ENCODE results near the gene OR52B6. TPM values are rescaled to one million over a fixed set of nuclear protein-coding genes. Genes with fewer than 3 reads are reported as not detected.
"Not testable (repeated sequence)": the region's sequence is repeated elsewhere in the genome, so short reads cannot be mapped to it uniquely, and the experiment has no call there.

Gene OR52B6
- total RNA-seq, 1 donor from 2014 or later = not detected

DNA sequence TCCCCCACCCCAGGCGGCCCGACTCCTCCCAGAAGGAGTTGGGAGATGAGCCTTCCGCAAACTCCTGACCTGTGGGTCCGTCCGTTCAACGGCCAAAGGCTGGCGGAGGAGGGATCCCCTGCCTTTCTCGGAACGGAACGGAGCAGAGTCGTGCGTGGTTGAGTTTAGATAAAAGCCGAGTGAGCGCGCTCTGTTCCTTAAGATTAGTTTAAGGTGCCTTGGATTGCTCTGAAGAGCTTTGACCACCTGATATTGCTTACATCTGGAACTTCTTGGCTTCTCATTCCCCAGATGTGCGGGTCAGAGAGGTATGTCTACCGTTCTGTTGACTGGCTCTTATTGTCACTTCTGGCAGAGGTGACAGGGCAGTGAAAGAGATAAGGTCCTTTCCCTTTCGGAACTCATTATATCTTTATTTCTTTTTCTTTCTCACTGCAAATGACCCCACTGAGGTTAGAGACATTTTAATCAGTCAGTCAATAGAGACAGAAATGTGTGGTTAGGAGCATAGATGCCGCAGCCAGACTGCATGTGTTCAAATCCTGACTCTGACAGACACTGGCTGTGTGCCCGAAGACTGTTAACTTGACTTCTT, 16.0 kb downstream of the OR52B6 start, which contains the start of gene TRIM6:
Gene TRIM6, plus strand, starts transcription at position 31 of the 595 bp plus-strand sequence. Its CDS starts 261 bp downstream, at position 292.
- no peak for DNase-seq

DNA sequence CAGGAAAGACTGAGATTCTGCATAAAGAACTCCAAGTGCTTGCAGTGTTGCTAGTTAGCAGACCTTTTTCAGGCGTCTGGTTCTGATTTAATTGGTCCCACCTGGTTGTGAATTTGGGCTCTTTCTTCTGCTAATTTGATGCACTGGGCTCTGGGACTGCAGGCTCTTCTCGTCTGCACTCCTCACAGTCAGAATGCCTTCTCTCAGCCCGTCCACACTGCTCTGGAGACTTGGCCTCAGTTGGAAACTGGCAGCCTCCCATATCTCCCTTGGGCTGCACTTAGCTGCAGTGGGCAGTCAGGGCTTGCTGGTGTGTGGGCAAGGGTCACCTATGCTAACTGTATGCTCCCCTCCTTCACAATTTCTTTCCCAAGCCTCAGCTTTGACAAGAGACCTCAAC, 17.3 kb downstream of the OR52B6 start:
- no peak for DNase-seq

DNA sequence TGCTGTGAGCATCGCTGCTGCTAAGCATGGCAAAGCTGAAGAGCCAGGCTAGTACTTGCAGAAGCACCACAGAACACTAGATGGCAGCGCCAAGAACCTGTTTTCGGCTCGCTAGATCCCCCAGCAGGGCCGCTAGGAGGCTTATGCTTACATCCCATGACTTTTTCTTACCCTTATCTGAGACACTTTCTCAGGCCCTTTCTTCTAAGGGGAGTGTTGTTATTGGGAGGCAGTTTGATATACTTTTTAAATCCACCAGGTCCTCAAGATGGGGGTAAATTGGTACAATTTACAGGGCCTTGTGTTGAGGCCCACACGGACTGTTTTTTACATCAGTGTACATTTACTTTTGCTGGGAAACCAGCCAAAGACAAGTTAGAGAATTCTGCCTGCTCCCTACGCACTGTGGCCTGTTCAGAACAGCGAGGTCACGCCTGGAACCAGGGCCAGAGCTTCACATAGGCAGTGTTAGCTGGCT, 19.7 kb downstream of the OR52B6 start:
- DNase-seq = no peak

DNA sequence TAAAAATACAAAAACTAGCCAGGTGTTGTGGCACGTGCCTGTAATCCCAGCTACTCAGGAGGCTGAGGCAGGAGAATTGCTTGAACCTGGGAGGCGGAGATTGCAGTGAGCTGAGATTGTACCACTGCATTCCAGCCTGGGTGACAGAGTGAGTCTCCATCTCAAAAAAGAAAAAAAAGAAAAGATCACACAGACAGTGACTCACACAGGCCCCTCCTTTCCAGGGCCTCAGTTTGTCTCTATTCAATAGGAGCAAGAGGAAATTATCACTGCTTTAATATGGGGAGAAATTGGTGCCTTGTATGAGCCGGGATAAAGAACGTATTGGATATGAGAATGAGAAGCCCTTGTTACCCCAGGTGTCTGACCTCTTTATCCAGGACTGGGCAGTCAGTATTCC, 22.1 kb downstream of the OR52B6 start:
- not testable (repeated sequence) for DNase-seq

DNA sequence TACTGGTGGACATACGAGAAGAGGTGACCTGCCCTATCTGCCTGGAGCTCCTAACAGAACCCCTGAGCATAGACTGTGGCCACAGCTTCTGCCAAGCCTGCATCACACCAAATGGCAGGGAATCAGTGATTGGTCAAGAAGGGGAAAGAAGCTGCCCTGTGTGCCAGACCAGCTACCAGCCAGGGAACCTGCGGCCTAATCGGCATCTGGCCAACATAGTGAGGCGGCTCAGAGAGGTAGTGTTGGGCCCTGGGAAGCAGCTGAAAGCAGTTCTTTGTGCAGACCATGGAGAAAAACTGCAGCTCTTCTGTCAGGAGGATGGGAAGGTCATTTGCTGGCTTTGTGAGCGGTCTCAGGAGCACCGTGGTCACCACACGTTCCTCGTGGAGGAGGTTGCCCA, 22.6 kb downstream of the OR52B6 start:
- no peak for DNase-seq

DNA sequence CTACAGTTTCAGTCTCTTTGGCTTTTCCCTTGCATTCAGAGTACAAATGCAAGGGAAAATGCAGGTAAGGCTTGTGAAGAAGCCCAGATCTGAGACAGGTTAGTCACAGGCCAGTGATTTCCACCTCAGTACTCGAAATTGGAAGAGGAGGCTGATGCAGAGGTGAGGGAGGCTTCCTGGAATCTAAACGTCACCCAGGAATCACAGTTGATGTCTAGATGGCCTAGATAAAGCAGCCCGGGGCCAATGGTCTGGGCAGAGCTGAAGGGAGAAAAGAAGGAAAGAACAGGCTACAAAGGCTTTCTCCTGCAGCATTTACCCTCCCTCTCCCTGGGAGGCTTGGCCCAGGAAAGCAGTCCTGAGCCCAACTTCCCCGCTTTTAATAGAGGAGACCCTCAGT, 24.2 kb downstream of the OR52B6 start:
- no peak for DNase-seq

DNA sequence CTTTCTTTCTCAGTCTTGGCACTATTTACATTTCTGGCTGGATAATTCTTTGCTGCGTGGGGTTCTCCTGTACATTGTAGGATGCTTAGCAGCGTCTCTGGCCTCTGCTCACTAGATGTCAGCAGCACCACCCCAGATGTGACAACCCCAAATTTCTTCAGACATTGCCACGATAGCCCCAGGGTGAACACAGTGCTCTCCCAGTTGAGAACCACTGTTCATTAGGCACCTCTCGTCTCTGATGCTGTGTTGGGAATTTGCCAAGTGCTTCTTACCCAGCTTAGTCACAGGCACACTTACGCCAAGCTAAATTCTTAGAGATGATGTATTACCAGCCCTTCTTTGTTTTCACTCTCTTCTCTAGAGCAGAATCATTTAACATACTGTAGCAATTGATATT, 25.2 kb downstream of the OR52B6 start:
- DNase-seq = no peak

DNA sequence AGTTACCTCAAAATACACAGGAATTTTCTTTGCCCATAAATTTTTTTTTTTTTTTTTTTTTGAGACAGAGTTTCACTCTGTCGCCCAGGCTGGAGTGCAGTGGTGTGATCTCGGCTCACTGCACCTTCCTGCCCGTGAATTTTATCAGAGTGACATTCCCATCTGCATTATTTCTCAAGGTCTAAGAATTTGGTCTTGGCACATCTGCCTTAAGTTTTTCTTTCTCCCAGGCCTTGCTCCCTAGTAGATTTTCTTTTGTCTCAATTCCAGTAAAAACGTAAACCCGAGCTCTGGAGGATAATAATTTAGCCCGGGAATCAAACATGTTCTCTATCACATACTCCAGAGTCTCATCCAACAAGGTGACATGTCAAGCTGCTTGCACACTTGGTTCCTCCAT, 28.1 kb downstream of the OR52B6 start:
- no peak for DNase-seq

DNA sequence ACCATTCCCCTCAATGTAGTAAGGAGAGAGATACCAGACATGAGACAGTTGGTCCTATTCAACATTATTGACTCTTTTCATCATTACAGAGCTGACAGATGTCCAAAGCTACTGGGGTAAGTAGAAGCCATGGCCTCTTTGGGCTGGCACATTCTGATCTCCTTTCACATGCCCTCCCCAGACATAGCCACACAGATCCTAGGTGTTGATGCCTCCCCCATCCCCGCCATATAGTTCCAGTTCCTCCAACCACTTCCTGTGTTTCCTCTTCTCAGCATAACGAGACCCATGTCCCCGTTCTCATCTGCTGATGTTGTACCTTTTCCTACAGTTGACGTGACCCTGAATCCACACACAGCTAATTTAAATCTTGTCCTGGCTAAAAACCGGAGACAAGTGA, 29.8 kb downstream of the OR52B6 start:
- no peak for DNase-seq

DNA sequence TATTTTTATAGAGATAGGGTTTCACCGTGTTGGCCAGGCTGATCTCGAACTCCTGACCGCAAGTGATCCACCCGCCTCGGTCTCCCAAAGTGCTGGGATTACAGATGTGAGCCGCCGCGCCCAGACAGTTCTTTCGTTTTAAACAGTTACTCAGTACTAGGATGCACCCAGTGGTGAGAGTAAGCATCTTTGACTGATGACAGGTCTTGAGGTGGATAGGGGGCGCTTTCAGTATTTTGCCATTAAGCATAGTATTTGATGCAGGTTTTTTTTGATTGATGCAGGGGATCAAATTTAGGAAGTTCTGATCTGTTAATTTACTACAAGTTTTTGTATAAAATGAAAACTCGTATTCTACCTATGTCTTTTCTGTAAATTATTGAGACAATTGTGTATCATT, 30.9 kb downstream of the OR52B6 start:
- no peak for DNase-seq

DNA sequence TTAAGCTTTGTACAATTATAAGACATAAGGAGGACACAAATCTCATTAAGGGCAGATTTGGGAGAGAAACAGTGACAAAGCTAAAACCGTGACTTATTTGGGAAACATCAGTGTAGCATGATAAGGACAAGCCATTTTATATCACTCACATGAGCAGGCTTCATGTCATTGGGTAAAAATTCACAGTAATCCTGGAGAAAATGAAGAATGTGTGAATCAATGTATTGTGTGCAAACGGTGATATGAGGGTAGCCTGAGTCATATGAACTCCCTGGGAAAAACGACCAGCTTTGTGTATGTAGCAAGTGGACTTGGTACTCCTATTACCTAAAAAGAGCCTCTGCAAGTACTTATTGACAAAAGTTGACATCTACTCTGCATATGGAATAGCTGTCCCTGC, 38.1 kb downstream of the OR52B6 start:
- DNase-seq = no peak

DNA sequence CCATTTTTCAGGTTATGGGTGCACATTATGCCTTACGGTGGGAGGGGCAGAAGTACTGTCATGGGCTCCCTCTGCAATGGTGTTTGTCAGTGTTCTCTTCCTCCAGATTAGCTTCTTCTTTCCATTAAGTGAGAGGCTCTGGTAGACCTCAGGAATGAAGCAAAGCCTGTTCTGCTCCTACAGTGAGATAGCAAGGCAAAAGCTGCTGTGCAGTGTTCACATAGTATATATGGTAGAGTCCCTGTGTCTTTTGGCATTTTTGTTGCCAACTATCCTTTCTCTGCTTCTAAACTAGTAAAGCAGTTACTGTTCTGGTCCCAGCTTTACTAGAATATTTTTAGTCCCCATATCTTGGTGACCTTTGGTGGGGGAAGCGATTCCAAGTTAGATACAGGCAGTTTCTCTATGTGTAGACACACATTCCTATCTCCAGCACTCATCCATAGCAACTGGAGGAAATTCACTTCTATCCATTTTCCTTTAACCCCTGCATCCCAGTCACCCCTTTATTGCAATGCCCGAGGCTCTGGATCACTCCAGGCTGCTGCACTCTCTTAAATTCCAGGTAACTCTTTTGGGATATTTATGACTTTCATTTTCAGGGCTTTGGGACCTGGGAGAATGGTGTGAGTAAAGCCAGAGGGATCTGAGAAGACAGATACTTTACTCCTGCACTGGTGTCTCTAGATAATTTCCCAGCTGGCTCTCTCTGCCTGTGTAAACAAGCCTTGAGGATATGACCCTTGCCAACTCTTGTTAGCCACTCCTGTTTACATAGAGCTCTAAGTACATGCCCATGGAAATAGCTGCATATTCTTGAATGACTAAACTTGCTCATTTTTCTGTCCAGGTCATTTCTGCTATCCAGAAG, 40.2 kb downstream of the OR52B6 start:
- DNase-seq = no peak

DNA sequence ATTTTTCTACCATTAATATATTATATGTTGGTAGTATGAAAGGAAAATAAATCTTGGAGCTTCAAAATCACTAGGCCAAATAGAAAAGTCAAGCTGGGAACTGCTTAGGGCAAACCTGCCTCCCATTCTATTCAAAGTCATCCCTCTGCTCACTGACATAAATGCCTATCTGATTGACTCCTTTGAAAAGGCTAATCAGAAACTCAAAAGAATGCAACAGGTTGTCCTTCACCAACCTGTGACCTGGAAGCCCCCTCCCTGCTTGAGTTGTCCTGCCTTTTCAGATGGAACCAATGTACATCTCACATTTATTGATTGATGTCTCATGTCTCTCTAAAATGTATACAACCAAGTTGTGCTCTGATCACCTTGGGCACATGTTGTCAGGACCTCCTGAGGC, 40.9 kb downstream of the OR52B6 start:
- DNase-seq = no peak

DNA sequence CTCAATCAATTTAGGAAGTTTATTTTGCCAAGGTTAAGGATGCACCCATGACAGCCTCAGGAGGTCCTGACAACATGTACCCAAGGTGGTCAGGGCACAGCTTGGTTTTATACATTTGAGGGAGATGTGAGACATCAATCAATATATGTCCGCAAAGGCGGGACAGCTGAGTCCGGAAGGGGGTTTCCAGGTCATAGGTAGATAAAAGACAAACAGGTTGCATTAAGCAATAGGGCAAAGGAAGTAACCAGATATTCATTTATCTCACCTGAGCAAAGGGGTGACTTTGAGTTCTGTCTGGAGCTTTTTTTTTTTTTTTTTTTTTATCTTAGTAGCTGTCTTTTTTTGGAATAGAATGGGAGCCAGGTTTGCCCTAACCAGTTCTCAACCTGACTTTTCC, 42.1 kb downstream of the OR52B6 start:
- DNase-seq = no peak

DNA sequence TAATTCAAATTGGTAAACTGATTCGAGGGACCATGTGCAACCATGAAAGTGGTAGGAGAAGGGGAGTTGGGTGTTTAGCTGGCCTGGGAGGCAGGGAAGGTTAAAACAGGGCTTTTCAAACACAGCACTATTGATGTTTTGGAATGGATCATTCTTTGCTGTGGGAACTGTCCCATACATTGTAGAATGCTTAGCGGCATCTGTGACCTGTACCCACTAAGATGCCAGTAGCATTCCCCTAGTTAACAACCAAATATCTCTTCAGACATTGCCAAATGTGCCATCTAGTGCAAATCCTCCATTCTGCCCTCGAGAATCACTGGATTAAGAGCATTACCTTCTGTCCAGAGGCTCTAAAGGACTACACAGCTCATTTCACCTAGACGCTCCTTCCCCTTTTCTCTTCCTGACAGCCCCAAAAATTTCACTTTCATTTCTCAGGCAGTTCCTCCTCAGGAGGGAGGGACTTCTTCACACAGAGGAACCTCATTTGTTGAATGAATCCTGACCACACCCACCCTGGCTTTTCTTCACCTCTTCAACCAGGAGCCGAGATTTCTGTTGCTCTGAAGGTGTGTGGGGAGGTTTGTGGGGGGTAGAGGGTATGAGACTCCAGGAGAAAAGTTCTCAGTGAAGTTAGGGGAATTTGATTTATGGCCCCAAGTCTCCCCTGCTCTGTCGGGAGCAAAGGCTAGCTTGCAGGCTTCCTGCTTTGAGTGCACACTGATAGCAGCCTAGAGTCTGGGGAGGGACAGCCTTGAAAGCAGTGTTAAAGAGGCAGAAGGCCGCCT, 44.0 kb downstream of the OR52B6 start, which contains the start of gene TRIM34:
Gene TRIM34, plus strand, starts transcription at position 513 of the 791 bp plus-strand sequence. CDS start 7,331 bp downstream, outside the sequence.
- DNase-seq = peak; percentile 9

DNA sequence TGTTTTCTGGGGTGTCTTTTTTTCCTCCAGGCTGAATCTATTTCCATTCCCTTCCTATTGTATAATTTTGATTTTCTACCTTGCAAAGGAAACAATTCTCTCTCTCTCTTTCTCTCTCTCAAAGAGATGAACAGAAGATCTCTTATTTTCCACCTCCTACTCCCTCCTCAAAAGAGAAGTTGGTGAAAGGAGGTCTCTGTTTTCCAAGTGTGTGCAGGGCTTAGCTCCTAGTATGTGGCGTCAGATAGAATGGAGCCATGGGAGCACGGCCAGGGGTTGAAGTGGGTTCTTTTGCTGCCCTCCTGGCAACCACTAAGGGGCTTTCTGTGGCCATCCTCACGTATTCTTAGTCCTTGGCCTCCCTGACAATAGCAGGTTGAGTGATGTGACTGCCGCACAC, 44.6 kb downstream of the OR52B6 start:
- no peak for DNase-seq

DNA sequence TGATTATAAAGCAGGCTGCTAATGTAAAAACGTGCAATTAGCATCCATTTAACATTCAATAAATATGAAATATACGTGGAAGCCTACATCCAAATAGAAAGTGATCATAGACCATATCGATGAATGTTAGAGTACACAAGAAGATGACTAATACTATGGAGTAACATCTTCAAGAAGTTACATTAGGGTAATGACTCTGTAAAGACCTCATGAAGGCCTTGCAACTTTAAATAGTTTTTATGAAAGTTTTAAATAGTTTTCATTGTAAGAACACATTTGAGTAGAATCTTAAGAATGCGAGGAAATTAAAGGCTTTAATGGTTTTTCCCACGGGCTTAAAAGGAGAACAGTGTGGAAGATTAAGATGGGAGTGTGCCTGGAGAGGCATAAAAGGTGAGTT, 45.5 kb downstream of the OR52B6 start:
- no peak for DNase-seq

DNA sequence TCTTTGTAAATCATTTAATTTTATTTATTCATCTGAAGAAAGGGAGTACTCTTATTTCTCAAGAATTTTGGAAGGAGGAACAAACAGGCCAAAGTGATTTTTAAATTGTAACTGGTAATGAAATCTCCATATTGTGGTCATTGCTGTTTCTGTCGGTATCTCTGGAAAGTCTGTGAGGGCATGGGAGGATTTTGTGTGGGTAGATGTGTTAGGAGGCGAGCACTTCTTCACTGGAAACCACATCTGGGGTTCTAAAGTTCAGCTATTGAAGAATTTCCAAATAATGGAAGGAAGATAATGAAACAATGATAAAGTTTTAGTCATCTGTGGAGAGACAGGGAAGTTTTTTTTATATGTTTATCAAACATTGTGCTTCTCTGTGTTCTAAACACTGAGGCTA, 50.7 kb downstream of the OR52B6 start:
- DNase-seq = no peak

All from occipital lobe (tissue), 2 donors.